ENCODE data around the gene DBNDD2.

DBNDD2 gene

DNA sequence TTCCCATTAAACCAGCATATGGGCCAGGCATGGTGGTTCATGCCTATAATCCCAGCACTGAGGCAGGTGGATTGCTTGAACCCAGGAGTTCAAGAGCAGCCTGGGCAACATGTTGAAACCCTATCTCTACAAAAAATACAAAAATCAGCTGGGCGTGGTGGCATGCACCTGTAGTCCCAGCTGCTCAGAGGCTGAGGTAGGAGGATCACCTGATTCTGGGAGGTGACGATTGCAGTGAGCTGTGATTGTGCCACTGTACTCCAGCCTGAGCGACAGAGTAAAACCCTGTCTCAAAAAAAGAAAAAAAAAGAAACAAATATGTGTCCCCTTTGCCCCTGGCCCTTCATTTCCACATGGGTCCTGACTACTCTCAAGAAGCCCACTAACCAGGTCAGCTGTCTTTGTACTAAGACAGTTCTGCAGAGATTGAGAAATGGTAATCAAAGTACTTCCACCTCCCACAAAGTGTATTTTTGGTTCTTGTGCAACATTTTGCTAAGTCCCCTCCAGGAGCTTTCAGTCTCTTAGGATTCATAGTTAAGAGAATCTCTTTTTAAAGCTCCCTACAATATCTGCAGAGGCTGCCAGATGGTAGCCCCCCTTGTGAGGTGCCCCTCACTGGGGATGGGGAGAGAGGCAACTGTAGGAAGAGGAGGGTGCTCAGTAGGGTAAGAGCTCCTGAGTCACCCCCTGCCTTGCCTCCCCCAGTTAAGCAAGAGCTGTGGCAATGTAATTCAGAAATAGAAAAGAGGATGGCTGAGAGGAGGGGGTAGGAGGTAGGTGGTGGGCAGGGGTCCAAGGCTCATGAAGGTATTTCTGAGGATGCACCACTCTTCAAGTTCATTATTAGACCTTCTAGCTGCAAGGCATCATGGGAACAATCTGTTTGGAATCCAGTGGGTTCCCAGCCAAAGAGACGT is 44.9 kb downstream of the DBNDD2 start:
- DNase-seq, result peak; percentile 45

DNA sequence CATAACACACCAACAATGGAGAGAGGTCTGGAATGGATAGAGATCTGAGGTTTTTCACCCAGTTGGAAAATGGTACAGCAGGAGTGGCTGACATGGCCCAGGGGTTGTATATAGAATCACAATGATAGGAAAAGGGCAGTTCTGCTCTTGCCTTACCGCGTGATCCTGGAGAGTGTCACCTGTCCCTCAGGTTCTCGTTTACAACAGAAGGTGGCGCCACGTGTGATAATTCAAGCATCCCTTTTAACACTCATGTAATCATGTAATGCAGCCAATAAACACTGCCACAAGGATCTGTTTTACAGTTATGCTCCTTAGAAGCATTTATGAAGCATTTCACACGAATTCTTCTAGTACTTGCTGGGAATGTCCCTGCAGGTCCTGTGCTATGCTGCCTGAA is 48.5 kb downstream of the DBNDD2 start:
- DNase-seq, result no peak

DNA sequence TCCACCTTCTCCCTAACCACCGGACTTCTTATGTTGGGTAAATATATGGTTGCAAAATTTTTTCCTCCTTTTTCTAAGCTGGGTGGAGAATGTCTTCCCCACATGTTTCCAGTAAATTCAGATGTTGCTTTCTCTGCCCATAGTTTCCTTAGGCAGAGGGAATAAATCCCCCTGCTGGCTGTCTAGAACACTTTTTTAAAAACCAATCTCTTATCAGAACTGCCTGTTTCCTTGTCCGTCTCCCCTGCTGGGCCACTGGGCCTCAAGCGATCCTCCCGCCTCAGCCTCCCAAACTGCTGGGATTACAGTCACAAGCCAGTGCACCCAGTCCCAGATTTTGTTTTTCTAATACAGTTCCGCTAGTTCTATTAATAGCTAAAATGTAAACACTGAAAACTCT is 51.5 kb downstream of the DBNDD2 start:
- no peak for DNase-seq
